OCI-LY1 (cell line): ENCODE data around the gene ARHGAP18.

ENCODE experiments used
- H2AFZ ChIP-seq: fragments of 200-600 bp; sonication (generic), shearing (Covaris generic); 2 replicates; pipeline ENCODE4 v1.6.0; 2014; ENCODE audit warnings: antibody characterized with exemption, mild to moderate bottlenecking, low read length
- H3F3A ChIP-seq: fragments of 200-600 bp; sonication (generic), shearing (Covaris generic); 2 replicates; pipeline ENCODE4 v1.6.0; 2014; ENCODE audit warnings: mild to moderate bottlenecking, antibody characterized with exemption, low read length, moderate library complexity; ENCODE audit not compliant: insufficient read depth
- H3K27ac ChIP-seq: fragments of 200-600 bp; sonication (generic); 2 replicates; pipeline ENCODE4 v1.5.1; 2014; ENCODE audit warnings: low read length, mixed run types, mild to moderate bottlenecking, low read depth; ENCODE audit not compliant: poor library complexity, severe bottlenecking
- H3K27me3 ChIP-seq: fragments of 200-600 bp; sonication (generic); 2 replicates; pipeline ENCODE4 v1.6.0; 2014; ENCODE audit warnings: antibody characterized with exemption, mild to moderate bottlenecking, low read length, moderate library complexity; ENCODE audit not compliant: insufficient read depth
- H3K36me3 ChIP-seq: fragments of 200-600 bp; sonication (generic); 2 replicates; pipeline ENCODE4 v1.6.1; 2014; ENCODE audit warnings: mild to moderate bottlenecking, antibody characterized with exemption, low read length, moderate library complexity, mixed read lengths; ENCODE audit not compliant: insufficient read depth
- H3K4me1 ChIP-seq: fragments of 200-600 bp; sonication (generic); 2 replicates; pipeline ENCODE4 v1.5.1; 2014; ENCODE audit warnings: mild to moderate bottlenecking, low read length, moderate library complexity; ENCODE audit not compliant: insufficient read depth, severe bottlenecking
- H3K4me2 ChIP-seq: fragments of 200-600 bp; sonication (generic), shearing (Covaris generic); 2 replicates; pipeline ENCODE4 v1.6.1; 2014; ENCODE audit warnings: low read length
- H3K4me3 ChIP-seq: fragments of 200-600 bp; sonication (generic); 2 replicates; pipeline ENCODE4 v1.5.1; 2014; ENCODE audit warnings: low read length, low read depth, mild to moderate bottlenecking, mixed read lengths; ENCODE audit not compliant: poor library complexity, severe bottlenecking
- H3K79me2 ChIP-seq: fragments of 200-600 bp; shearing (Covaris generic); 2 replicates; pipeline ENCODE4 v1.6.1; 2016; ENCODE audit warnings: mixed run types, low read length, mixed read lengths; ENCODE audit not compliant: insufficient read depth
- H3K9ac ChIP-seq: fragments of 200-600 bp; sonication (generic), shearing (Covaris generic); 2 replicates; pipeline ENCODE4 v1.6.1; 2014; ENCODE audit warnings: mild to moderate bottlenecking, low read length, mixed read lengths
- H3K9me2 ChIP-seq: fragments of 200-600 bp; sonication (generic), shearing (Covaris generic); 2 replicates; pipeline ENCODE4 v1.6.1; 2014; ENCODE audit warnings: low read depth, mild to moderate bottlenecking, low read length, mixed read lengths
- H3K9me3 ChIP-seq: fragments of 200-600 bp; shearing (Covaris generic); 2 replicates; pipeline ENCODE4 v1.6.1; 2014; ENCODE audit warnings: low read length, mixed read lengths
- H4K20me1 ChIP-seq: fragments of 200-600 bp; sonication (generic), shearing (Covaris generic); 2 replicates; pipeline ENCODE4 v1.6.0; 2016; ENCODE audit warnings: mild to moderate bottlenecking, low read length; ENCODE audit not compliant: insufficient read depth
- CTCF ChIP-seq: fragments of 200-600 bp; sonication (generic), shearing (Covaris generic); IDR thresholded peaks from 2 replicates; pipeline ENCODE4 v1.5.1; 2017; ENCODE audit warnings: mild to moderate bottlenecking, antibody characterized with exemption, low read length, moderate library complexity, mixed read lengths
- EZH2 ChIP-seq: fragments of 200-600 bp; sonication (generic), shearing (Covaris generic); IDR thresholded peaks from 2 replicates; pipeline ENCODE4 v1.8.0; 2017; ENCODE audit warnings: borderline replicate concordance, mixed run types, mild to moderate bottlenecking, antibody characterized with exemption, low read length, moderate library complexity, mixed read lengths

ARHGAP18 gene

GRCh38 chr6:129708496-129709195, 1.3 kb downstream of the ARHGAP18 start:
- no peak for TF ChIP-seq EZH2
- no peaks in the 10 kb centered on the region for H3K9me3 ChIP-seq
- H3K9ac ChIP-seq: no peak overlapping the region
- H2AFZ ChIP-seq: no peak overlapping the region
- no peaks in the 10 kb centered on the region for H3K9me2 ChIP-seq
- H4K20me1 ChIP-seq: no peaks in the 10 kb centered on the region
- no peak overlapping the region for H3K4me3 ChIP-seq
- H3K4me1 ChIP-seq: peaks cover 16% of the 10 kb centered on the region
- no peak overlapping the region for H3K27ac ChIP-seq
- no peaks in the 10 kb centered on the region for H3K27me3 ChIP-seq
- H3K79me2 ChIP-seq: no peaks in the 10 kb centered on the region
- H3K4me2 ChIP-seq: no peak overlapping the region; the same call in 1 of the 2 replicates
- H3F3A ChIP-seq: no peaks in the 10 kb centered on the region
- no peaks in the 10 kb centered on the region for H3K36me3 ChIP-seq

GRCh38 chr6:129707882-129708495, 2.0 kb downstream of the ARHGAP18 start:
- peaks cover 16% of the 10 kb centered on the region for H3K4me1 ChIP-seq
- no peaks in the 10 kb centered on the region for H3K9me3 ChIP-seq
- no peak overlapping the region for H2AFZ ChIP-seq
- H3K9me2 ChIP-seq: no peaks in the 10 kb centered on the region
- H3K4me3 ChIP-seq: no peak overlapping the region
- no peak overlapping the region for H3K9ac ChIP-seq
- H3F3A ChIP-seq: no peaks in the 10 kb centered on the region
- no peak overlapping the region for H3K27ac ChIP-seq
- no peaks in the 10 kb centered on the region for H3K36me3 ChIP-seq
- no peak for TF ChIP-seq EZH2
- TF ChIP-seq CTCF: no peak
- no peaks in the 10 kb centered on the region for H3K27me3 ChIP-seq
- no peak overlapping the region for H3K4me2 ChIP-seq
- H4K20me1 ChIP-seq: no peaks in the 10 kb centered on the region
- H3K79me2 ChIP-seq: no peaks in the 10 kb centered on the region

GRCh38 chr6:129707028-129707427, 2.9 kb downstream of the ARHGAP18 start:
- Histone ChIP-seq H3K4me3 (no peak overlapping the region), H2AFZ (no peak overlapping the region), H3K4me1 (peaks cover 16% of the 10 kb centered on the region), H4K20me1 (no peaks in the 10 kb centered on the region), H3K36me3 (no peaks in the 10 kb centered on the region), H3K27me3 (no peaks in the 10 kb centered on the region), H3K9ac (no peak overlapping the region), H3K9me2 (no peaks in the 10 kb centered on the region), H3K4me2 (no peak overlapping the region), H3K9me3 (no peaks in the 10 kb centered on the region), H3K27ac (no peak overlapping the region), H3F3A (no peaks in the 10 kb centered on the region), H3K79me2 (no peaks in the 10 kb centered on the region)
- TF ChIP-seq EZH2: no peak
- TF ChIP-seq CTCF: no peak

GRCh38 chr6:129705212-129705611, 4.8 kb downstream of the ARHGAP18 start:
- Histone ChIP-seq H3K36me3 (no peaks in the 10 kb centered on the region), H3K79me2 (no peaks in the 10 kb centered on the region), H3K9me2 (no peaks in the 10 kb centered on the region), H3K4me1 (peaks cover 14% of the 10 kb centered on the region), H3K27me3 (no peaks in the 10 kb centered on the region), H3K9ac (no peak overlapping the region), H2AFZ (no peak overlapping the region), H3F3A (no peaks in the 10 kb centered on the region), H3K4me3 (no peak overlapping the region), H3K4me2 (no peak overlapping the region), H4K20me1 (no peaks in the 10 kb centered on the region), H3K9me3 (no peaks in the 10 kb centered on the region), H3K27ac (no peak overlapping the region)
- TF ChIP-seq EZH2 (no peak), CTCF (no peak)
